Measurements from ENCODE around the gene VCL. TPM values are rescaled to one million over a fixed set of nuclear protein-coding genes. Genes with fewer than 3 reads are reported as not detected.

The VCL gene
- total RNA-seq, 2 experiments from 2014 or later: 18.5 to 19.7 TPM

DNA sequence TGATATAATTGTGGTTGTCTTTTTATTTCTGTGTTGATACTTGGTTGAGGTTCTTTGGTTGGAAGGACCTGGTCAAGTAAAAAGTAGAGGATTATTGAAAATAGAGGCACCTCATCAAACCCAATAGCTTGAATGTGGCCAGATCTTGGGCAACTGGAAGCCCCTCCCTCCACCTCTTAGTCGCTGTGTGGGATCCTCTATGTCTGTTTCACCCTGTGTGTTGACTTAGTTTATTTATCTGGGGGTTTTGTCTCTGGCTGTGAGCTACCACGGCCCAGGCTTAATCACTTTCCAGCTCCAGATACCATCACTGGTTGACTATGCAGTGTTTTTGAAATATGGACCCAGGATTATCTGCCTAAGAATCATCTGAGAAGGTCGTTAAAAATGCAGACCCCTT lies 94.5 kb downstream of the VCL start:
- Histone ChIP-seq H3K36me3 (ENCODE audit: insufficient read depth, low read length) (peaks cover 88% of the 10 kb centered on the region), H3K4me1 (ENCODE audit: insufficient read depth, low read length) (no peaks in the 10 kb centered on the region), H3K4me3 (ENCODE audit: low read length) (no peak overlapping the region), H3K27ac (ENCODE audit: low read depth in 1 of 2, low read length in 2 of 2) (no peak overlapping the region), H3K9me3 (ENCODE audit: control insufficient read depth in 1 of 2, insufficient read depth in 1 of 2, low read length in 2 of 2) (no peaks in the 10 kb centered on the region), H3K27me3 (ENCODE audit: control insufficient read depth in 1 of 2, insufficient read depth in 2 of 2, low read length in 2 of 2) (no peaks in the 10 kb centered on the region)
- POLR2A ChIA-PET: interaction anchor here (1.5 kb wide), 1 partner anchor 142 kb away, joined by 3 read pairs; no protein-coding TSS in a partner anchor
- ATAC-seq (ENCODE audit: poor library complexity): no peak
- H3K9me3 Mint-ChIP-seq: no peaks in the 10 kb centered on the region
- no peaks in the 10 kb centered on the region for H3K27me3 Mint-ChIP-seq
- CTCF ChIA-PET: no interaction called here
- DNase-seq: no peak
- no peak overlapping the region for H3K27ac Mint-ChIP-seq
- TF ChIP-seq, protein P1, sequence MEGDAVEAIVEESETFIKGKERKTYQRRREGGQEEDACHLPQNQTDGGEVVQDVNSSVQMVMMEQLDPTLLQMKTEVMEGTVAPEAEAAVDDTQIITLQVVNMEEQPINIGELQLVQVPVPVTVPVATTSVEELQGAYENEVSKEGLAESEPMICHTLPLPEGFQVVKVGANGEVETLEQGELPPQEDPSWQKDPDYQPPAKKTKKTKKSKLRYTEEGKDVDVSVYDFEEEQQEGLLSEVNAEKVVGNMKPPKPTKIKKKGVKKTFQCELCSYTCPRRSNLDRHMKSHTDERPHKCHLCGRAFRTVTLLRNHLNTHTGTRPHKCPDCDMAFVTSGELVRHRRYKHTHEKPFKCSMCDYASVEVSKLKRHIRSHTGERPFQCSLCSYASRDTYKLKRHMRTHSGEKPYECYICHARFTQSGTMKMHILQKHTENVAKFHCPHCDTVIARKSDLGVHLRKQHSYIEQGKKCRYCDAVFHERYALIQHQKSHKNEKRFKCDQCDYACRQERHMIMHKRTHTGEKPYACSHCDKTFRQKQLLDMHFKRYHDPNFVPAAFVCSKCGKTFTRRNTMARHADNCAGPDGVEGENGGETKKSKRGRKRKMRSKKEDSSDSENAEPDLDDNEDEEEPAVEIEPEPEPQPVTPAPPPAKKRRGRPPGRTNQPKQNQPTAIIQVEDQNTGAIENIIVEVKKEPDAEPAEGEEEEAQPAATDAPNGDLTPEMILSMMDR (IDR thresholded peaks at IDR 0.05): no peak
- no peaks in the 10 kb centered on the region for H3K4me1 Mint-ChIP-seq (ENCODE audit: low read depth)
- peaks cover 85% of the 10 kb centered on the region for H3K36me3 Mint-ChIP-seq (ENCODE audit: low read depth)
- H3K4me3 Mint-ChIP-seq: no peak overlapping the region
- intact Hi-C loops (cut with DNase I, micrococcal nuclease): no loop called here

DNA sequence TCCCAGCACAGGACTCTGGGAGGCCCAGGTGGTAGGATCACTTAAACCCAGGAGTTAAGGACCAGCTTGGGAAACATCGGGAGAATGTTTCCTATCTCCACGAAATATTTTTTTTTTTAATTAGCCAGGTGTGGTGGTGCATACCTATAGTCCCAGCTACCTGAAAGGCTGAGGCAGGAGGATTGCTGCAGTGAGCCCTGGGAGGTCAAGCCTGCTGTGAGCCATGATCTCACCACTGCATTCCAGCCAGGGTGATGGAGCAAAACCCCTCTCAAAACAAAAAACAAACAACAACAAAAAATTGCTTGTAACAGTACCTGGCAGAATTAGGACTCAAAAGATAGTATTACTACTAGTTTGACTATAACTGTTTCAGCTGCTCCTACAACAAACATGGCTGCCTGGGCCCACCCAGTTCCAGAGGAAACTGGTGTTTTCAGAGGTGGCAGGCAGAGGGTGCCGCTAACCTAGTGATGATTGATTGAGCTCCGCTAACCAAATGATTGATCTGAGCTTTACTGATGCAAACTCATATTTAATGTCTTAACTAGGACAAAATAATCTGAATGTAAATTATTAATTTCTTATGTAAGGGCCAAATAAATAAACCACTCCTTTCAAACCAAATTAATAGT lies 95.7 kb downstream of the VCL start:
- H3K27me3 Mint-ChIP-seq: no peaks in the 10 kb centered on the region
- no peaks in the 10 kb centered on the region for H3K4me1 Mint-ChIP-seq (ENCODE audit: low read depth)
- H3K9me3 Mint-ChIP-seq: no peaks in the 10 kb centered on the region
- TF ChIP-seq, protein P1 (IDR thresholded peaks at IDR 0.05): no peak
- no peak overlapping the region for H3K4me3 ChIP-seq (ENCODE audit: low read length)
- no peak for DNase-seq
- H3K27ac Mint-ChIP-seq: no peak overlapping the region
- intact Hi-C loops (cut with DNase I, micrococcal nuclease): no loop called here
- H3K4me1 ChIP-seq (ENCODE audit: insufficient read depth, low read length): no peaks in the 10 kb centered on the region
- no peak for ATAC-seq (ENCODE audit: poor library complexity)
- CTCF ChIA-PET: no interaction called here
- H3K9me3 ChIP-seq (ENCODE audit: control insufficient read depth in 1 of 2, insufficient read depth in 1 of 2, low read length in 2 of 2): no peaks in the 10 kb centered on the region
- no peak overlapping the region for H3K27ac ChIP-seq (ENCODE audit: low read depth in 1 of 2, low read length in 2 of 2)
- POLR2A ChIA-PET: interaction anchor here (1.5 kb wide), 1 partner anchor 141 kb away, joined by 3 read pairs; no protein-coding TSS in a partner anchor
- H3K36me3 Mint-ChIP-seq (ENCODE audit: low read depth): peaks cover 90% of the 10 kb centered on the region
- no peaks in the 10 kb centered on the region for H3K27me3 ChIP-seq (ENCODE audit: control insufficient read depth in 1 of 2, insufficient read depth in 2 of 2, low read length in 2 of 2)
- H3K36me3 ChIP-seq (ENCODE audit: insufficient read depth, low read length): peaks cover 93% of the 10 kb centered on the region
- H3K4me3 Mint-ChIP-seq: no peak overlapping the region

DNA sequence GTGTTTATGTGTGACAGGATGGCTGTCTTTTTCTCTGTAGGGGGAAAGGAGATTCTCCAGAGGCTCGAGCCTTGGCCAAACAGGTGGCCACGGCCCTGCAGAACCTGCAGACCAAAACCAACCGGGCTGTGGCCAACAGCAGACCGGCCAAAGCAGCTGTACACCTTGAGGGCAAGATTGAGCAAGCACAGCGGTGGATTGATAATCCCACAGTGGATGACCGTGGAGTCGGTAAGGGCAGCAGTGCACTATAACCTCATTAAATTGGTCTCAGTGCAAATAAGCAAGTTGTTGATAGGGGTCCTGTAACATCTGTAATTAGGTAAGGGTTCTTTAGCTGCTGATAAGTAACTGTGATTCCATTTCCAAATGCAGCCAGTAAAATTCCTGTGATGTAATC lies 96.3 kb downstream of the VCL start:
- intact Hi-C loops (cut with DNase I, micrococcal nuclease): no loop called here
- H3K9me3 ChIP-seq (ENCODE audit: control insufficient read depth in 1 of 2, insufficient read depth in 1 of 2, low read length in 2 of 2): no peaks in the 10 kb centered on the region
- H3K4me1 ChIP-seq (ENCODE audit: insufficient read depth, low read length): no peaks in the 10 kb centered on the region
- no peaks in the 10 kb centered on the region for H3K4me1 Mint-ChIP-seq (ENCODE audit: low read depth)
- peaks cover 93% of the 10 kb centered on the region for H3K36me3 ChIP-seq (ENCODE audit: insufficient read depth, low read length)
- H3K27me3 ChIP-seq (ENCODE audit: control insufficient read depth in 1 of 2, insufficient read depth in 2 of 2, low read length in 2 of 2): no peaks in the 10 kb centered on the region
- no peak for DNase-seq
- H3K36me3 Mint-ChIP-seq (ENCODE audit: low read depth): peaks cover 90% of the 10 kb centered on the region
- no peak for ATAC-seq (ENCODE audit: poor library complexity)
- no peak overlapping the region for H3K4me3 ChIP-seq (ENCODE audit: low read length)
- TF ChIP-seq, protein P1 (IDR thresholded peaks at IDR 0.05): no peak
- no peaks in the 10 kb centered on the region for H3K9me3 Mint-ChIP-seq
- no peak overlapping the region for H3K4me3 Mint-ChIP-seq
- ChIA-PET CTCF (no interaction called here), POLR2A (no interaction called here)
- no peaks in the 10 kb centered on the region for H3K27me3 Mint-ChIP-seq
- H3K27ac ChIP-seq (ENCODE audit: low read depth in 1 of 2, low read length in 2 of 2): no peak overlapping the region
- H3K27ac Mint-ChIP-seq: no peak overlapping the region

Measured in CD4-positive, alpha-beta T cell (primary cell).